22Rv1 (cell line): ENCODE measurements around the gene MBLAC2.

Source experiments
- ZFX ChIP-seq: fragments of 450-650 bp; IDR thresholded peaks from 2 replicates; pipeline ENCODE4 v1.6.1; 2017; ENCODE audit warnings: antibody characterized with exemption, borderline replicate concordance
- TF ChIP-seq, protein P1 (sequence below): fragments of 450-650 bp; IDR thresholded peaks from 2 replicates; pipeline ENCODE4 v1.5.1; 2017; ENCODE audit warnings: mild to moderate bottlenecking

DNA sequence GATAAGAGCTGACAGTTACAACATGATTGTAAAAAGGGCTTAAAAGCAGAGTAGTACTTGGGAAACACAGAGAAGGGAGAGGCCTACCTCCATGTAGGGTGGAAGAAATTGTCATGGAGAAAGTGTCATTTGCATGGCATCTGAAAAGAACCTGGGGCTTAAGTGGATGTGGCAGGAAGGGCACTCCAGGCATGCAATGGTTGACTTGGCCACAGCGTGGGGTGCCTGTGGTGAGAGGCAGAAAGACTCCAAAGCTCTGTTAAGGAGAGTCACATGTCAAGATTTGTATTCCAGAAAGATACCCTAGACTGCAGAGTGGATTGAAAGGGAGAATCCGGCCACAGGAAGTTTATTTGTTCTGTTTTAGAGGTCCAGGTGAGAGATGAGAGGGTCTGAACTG, 2.5 kb upstream of the MBLAC2 start:
- TF ChIP-seq, protein P1, sequence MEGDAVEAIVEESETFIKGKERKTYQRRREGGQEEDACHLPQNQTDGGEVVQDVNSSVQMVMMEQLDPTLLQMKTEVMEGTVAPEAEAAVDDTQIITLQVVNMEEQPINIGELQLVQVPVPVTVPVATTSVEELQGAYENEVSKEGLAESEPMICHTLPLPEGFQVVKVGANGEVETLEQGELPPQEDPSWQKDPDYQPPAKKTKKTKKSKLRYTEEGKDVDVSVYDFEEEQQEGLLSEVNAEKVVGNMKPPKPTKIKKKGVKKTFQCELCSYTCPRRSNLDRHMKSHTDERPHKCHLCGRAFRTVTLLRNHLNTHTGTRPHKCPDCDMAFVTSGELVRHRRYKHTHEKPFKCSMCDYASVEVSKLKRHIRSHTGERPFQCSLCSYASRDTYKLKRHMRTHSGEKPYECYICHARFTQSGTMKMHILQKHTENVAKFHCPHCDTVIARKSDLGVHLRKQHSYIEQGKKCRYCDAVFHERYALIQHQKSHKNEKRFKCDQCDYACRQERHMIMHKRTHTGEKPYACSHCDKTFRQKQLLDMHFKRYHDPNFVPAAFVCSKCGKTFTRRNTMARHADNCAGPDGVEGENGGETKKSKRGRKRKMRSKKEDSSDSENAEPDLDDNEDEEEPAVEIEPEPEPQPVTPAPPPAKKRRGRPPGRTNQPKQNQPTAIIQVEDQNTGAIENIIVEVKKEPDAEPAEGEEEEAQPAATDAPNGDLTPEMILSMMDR = no peak
- TF ChIP-seq ZFX = no peak
